HepG2 (cell line): Measurements from ENCODE around the gene GALNT1. TPM values are rescaled to one million over a fixed set of nuclear protein-coding genes. Genes with fewer than 3 reads are reported as not detected.

Experiments
- ATAC-seq: fragments of 200-7000 bp; cut with Tn5 transposase; 3 replicates; pipeline ENCODE4 v1.9.1; 2020; ENCODE audit warnings: mild to moderate bottlenecking, moderate library complexity
- BruUV-seq: library from RNA; stranded (reverse); fragments of 400-500 nt; replicated peaks from 2 replicates; lab custom pipeline; 2021; lab: Mats Ljungman, UMichigan
- CTCF ChIA-PET: fragments of 300-600 bp; formaldehyde crosslinking; extraction: SDS; loops from one replicate; lab custom pipeline; 2021; ENCODE audit warnings: low total read pairs, inconsistent platforms, low intra/inter-chr PET ratio; lab: Yijun Ruan, JAX
- POLR2A ChIA-PET: fragments of 350-600 bp; sonication (Branson Sonifier 250); formaldehyde crosslinking; loops from one replicate; lab custom pipeline; 2020; ENCODE audit warnings: antibody characterized with exemption, inconsistent platforms; lab: Yijun Ruan, JAX
- DNase-seq: peaks from one replicate; pipeline ENCODE4 v3.0.0-alpha.2; 2015; ENCODE audit warnings: low spot score
- FAIRE-seq: peaks from 3 replicates; lab custom pipeline; 2011; peaks lifted over from hg19 to GRCh38; lab: Jason Lieb, UNC
- H2AFZ ChIP-seq: one replicate; pipeline ENCODE4 v1.6.1; 2011; ENCODE audit warnings: low read length, inconsistent platforms
- H3K27ac ChIP-seq: fragments of 300-600 bp; 3 replicates; pipeline ENCODE4 v1.8.0; 2011; ENCODE audit warnings: mixed run types, mild to moderate bottlenecking, mixed read lengths, low read length, inconsistent platforms; ENCODE audit not compliant: insufficient read depth; ENCODE audit errors: extremely low read length
- H3K27me3 ChIP-seq, 2 experiments: fragments of 200-600 bp in 1 of 2; 2 replicates in 1 of 2; 3 replicates in 1 of 2; pipeline versions ENCODE4 v1.6.0 to v1.8.0; 2011; ENCODE audit warnings: low read length in 2 of 2, mild to moderate bottlenecking in 2 of 2, moderate library complexity in 2 of 2, inconsistent platforms in 1 of 2; ENCODE audit not compliant: insufficient read depth in 2 of 2, control insufficient read depth in 1 of 2
- H3K36me3 ChIP-seq, 2 experiments: fragments of 200-600 bp in 1 of 2; replicated peaks in 1 of 2; 2 replicates in 1 of 2; 3 replicates in 1 of 2; pipeline versions ENCODE4 v1.5.1 to v1.8.0; 2011; ENCODE audit warnings: low read length in 2 of 2, inconsistent platforms in 1 of 2; ENCODE audit not compliant: insufficient read depth in 2 of 2, control insufficient read depth in 1 of 2
- H3K4me1 ChIP-seq: 2 replicates; pipeline ENCODE4 v1.5.1; 2012; ENCODE audit warnings: low read length, inconsistent platforms; ENCODE audit not compliant: insufficient read depth
- H3K4me2 ChIP-seq: 2 replicates; pipeline ENCODE4 v1.6.0; 2011; ENCODE audit warnings: low read depth, low read length, inconsistent platforms
- H3K4me3 ChIP-seq, 3 experiments: fragments of 200-600 bp in 1 of 3; sonication (generic), shearing (Covaris generic) in 1 of 3; replicated peaks in 1 of 3; 2 replicates each; pipeline ENCODE4 v1.5.1; 2011 to 2016; ENCODE audit warnings: low read length in 3 of 3, inconsistent platforms in 2 of 3, low read depth in 2 of 3, mild to moderate bottlenecking in 2 of 3, control low read depth in 1 of 3, mixed read lengths in 1 of 3; ENCODE audit not compliant: insufficient read depth in 1 of 3
- H3K79me2 ChIP-seq: one replicate; pipeline ENCODE4 v1.6.1; 2011; ENCODE audit warnings: low read length, inconsistent platforms; ENCODE audit not compliant: insufficient read depth
- H3K9ac ChIP-seq: 2 replicates; pipeline ENCODE4 v1.6.0; 2011; ENCODE audit warnings: mild to moderate bottlenecking, low read depth, low read length, inconsistent platforms; ENCODE audit not compliant: insufficient read depth
- H3K9me3 ChIP-seq: 2 replicates; pipeline ENCODE4 v1.5.1; 2012; ENCODE audit warnings: mild to moderate bottlenecking, low read length
- H4K20me1 ChIP-seq: 2 replicates; pipeline ENCODE4 v1.6.0; 2011; ENCODE audit warnings: inconsistent platforms, mild to moderate bottlenecking, low read length, moderate library complexity; ENCODE audit not compliant: insufficient read depth
- AGO1 ChIP-seq: fragments of 200-400 bp; formaldehyde crosslinking; IDR thresholded peaks from 2 replicates; pipeline ENCODE4 v1.6.1; 2017; ENCODE audit warnings: mild to moderate bottlenecking, low read depth, low read length, moderate library complexity; ENCODE audit not compliant: poor library complexity, severe bottlenecking
- ATF4 ChIP-seq, 2 experiments: fragments of 450-650 bp in 1 of 2; sonication (generic) in 1 of 2; formaldehyde crosslinking; IDR thresholded peaks; 2 replicates each; pipeline versions ENCODE4 v1.5.0 to v1.8.0; 2020 to 2022; ENCODE audit warnings: mild to moderate bottlenecking in 1 of 2, missing genetic modification reagents in 1 of 2
- BORCS8-MEF2B ChIP-seq: sonication (generic); formaldehyde crosslinking; IDR thresholded peaks from 2 replicates; pipeline ENCODE4 v1.8.0; 2022; ENCODE audit warnings: mild to moderate bottlenecking, missing genetic modification reagents
- CREM ChIP-seq, 2 experiments: sonication (generic) in 1 of 2; formaldehyde crosslinking in 1 of 2; IDR thresholded peaks; 2 replicates each; pipeline versions ENCODE4 v1.4.0 to v1.6.1; 2016 to 2020; ENCODE audit warnings: antibody characterized with exemption in 1 of 2, mild to moderate bottlenecking in 1 of 2, missing genetic modification reagents in 1 of 2
- GLMP ChIP-seq: sonication (generic); formaldehyde crosslinking; IDR thresholded peaks from 2 replicates; pipeline ENCODE4 v1.9.0; 2021; ENCODE audit warnings: missing genetic modification reagents, mild to moderate bottlenecking, borderline replicate concordance
- IKZF1 ChIP-seq: fragments of 450-650 bp; IDR thresholded peaks from 2 replicates; pipeline ENCODE4 v1.7.1; 2016
- KDM5A ChIP-seq: fragments of 200-600 bp; sonication (generic); IDR thresholded peaks from 2 replicates; pipeline ENCODE4 v1.7.0; 2018; ENCODE audit warnings: antibody characterized with exemption, mild to moderate bottlenecking, low read length, borderline replicate concordance
- SP4 ChIP-seq: sonication (generic); formaldehyde crosslinking; IDR thresholded peaks from 2 replicates; pipeline ENCODE4 v1.8.1; 2023; ENCODE audit warnings: mild to moderate bottlenecking, missing genetic modification reagents
- U2AF2 ChIP-seq: fragments of 200-400 bp; formaldehyde crosslinking; IDR thresholded peaks from 2 replicates; pipeline ENCODE4 v1.6.1; 2017; ENCODE audit warnings: low read depth, mild to moderate bottlenecking, low read length
- ZBTB38 ChIP-seq: sonication (generic); formaldehyde crosslinking; IDR thresholded peaks from 2 replicates; pipeline ENCODE4 v1.5.1; 2020; ENCODE audit warnings: mild to moderate bottlenecking, missing genetic modification reagents
- ZNF496 ChIP-seq: sonication (generic); formaldehyde crosslinking; IDR thresholded peaks from 2 replicates; pipeline ENCODE4 v1.8.1; 2023; ENCODE audit warnings: mild to moderate bottlenecking, moderate library complexity, missing genetic modification reagents; ENCODE audit not compliant: insufficient replicate concordance
- ZNF709 ChIP-seq: sonication (generic); formaldehyde crosslinking; IDR thresholded peaks from 2 replicates; pipeline ENCODE4 v1.5.0; 2020; ENCODE audit warnings: mild to moderate bottlenecking, missing genetic modification reagents
- ZNF720 ChIP-seq: sonication (generic); formaldehyde crosslinking; IDR thresholded peaks from 2 replicates; pipeline ENCODE4 v1.4.0; 2020; ENCODE audit warnings: missing genetic modification reagents
- ZNF747 ChIP-seq: sonication (generic); formaldehyde crosslinking; IDR thresholded peaks from 2 replicates; pipeline ENCODE4 v1.8.1; 2023; ENCODE audit warnings: missing genetic modification reagents, mild to moderate bottlenecking, borderline replicate concordance
- ZNF790 ChIP-seq: sonication (generic); formaldehyde crosslinking; IDR thresholded peaks from 2 replicates; pipeline ENCODE4 v1.8.0; 2022; ENCODE audit warnings: missing genetic modification reagents, mild to moderate bottlenecking, borderline replicate concordance
- WGBS: methylation state at CpG from one replicate; pipeline ENCODE4 v1.1.6; 2017; ENCODE audit warnings: low lambda C conversion rate; 5-methylcytosine and 5-hydroxymethylcytosine counted together
- in situ Hi-C: cut with HindIII; loops from 2 replicates; pipeline ENCODE4 v1.10.0; 2017; ENCODE audit warnings: low pct_unique_long_range_greater_than_20kb; ENCODE audit not compliant: extremely low pct_ligation_motif_present
- intact Hi-C: fragments of 100-400 bp; cut with micrococcal nuclease; formaldehyde crosslinking; loops from one replicate; pipeline ENCODE4 v1.10.0; 2022; ENCODE audit not compliant: unreplicated experiment
- polyA plus RNA-seq, 8 experiments: library from polyadenylated mRNA; depleted of rRNA in 3 of 8; stranded (reverse) in 7 of 8; unstranded in 1 of 8; fragments of >200 nt; fragmentation: Illumina TruSeq in 4 of 8; extraction: Trizol in 4 of 8; gene quantifications; 2 replicates each; pipeline versions ENCODE4 v1.2.1 to v1.2.3, GENCODE V29; 2011 to 2016; ENCODE audit warnings: low read depth in 4 of 8, missing spikeins in 1 of 8, mixed read lengths in 1 of 8; ENCODE audit not compliant: insufficient read depth in 1 of 8
- total RNA-seq, 5 experiments: library from RNA; depleted of rRNA; stranded (reverse); fragments of >200 nt; fragmentation: Illumina TruSeq; extraction: Trizol; gene quantifications; 2 replicates each; pipeline ENCODE4 v1.2.3, GENCODE V29; 2016; ENCODE audit warnings: low read depth in 1 of 5

The GALNT1 gene
- total and polyA plus RNA-seq, 2 of the 13 experiments (the other 11 are each of a cell fraction or from before 2014, with no cell fraction given): 41.1 to 100 TPM

GRCh38 chr18:35646449-35646848 lies 64.9 kb downstream of the GALNT1 start:
- H3K9ac ChIP-seq: no peak overlapping the region
- intact Hi-C loops: no loop called here

GRCh38 chr18:35653392-35654135 lies 72.0 kb downstream of the GALNT1 start:
- Histone ChIP-seq H3K36me3 (peaks cover 0 to 4% of the 10 kb centered on the region in 2 experiments; a peak in 2 of 5 replicates), H2AFZ (no peak overlapping the region), H3K79me2 (no peaks in the 10 kb centered on the region), H3K27me3 (no peaks in the 10 kb centered on the region; a peak in 1 of 5 replicates), H3K9ac (no peak overlapping the region), H3K4me1 (no peaks in the 10 kb centered on the region), H3K4me2 (no peak overlapping the region), H3K4me3 (no peak overlapping the region), H3K27ac (no peak overlapping the region), H3K9me3 (no peaks in the 10 kb centered on the region), H4K20me1 (no peaks in the 10 kb centered on the region)
- FAIRE-seq: no peak
- CTCF ChIA-PET: no interaction called here
- no peak for ATAC-seq
- TF ChIP-seq AGO1: no peak
- no peak for TF ChIP-seq ATF4 (CRISPR knock-in tag; IDR thresholded peaks at IDR 0.05)
- no peak for TF ChIP-seq U2AF2
- no peak for TF ChIP-seq ZNF747 (CRISPR knock-in tag)
- POLR2A ChIA-PET: no interaction called here
- over 99% methylated on average over 4 of the region's 4 CpGs for WGBS
- no TSS peak for BruUV-seq
- in situ Hi-C loops: no loop called here
- intact Hi-C loops: no loop called here
- no peak for DNase-seq

More at GRCh38 chr18:35646449-35646848, 64.9 kb downstream of the GALNT1 start:
- in situ Hi-C loops: no loop called here
- Histone ChIP-seq H3K9me3 (no peaks in the 10 kb centered on the region), H3K36me3 (no peaks in the 10 kb centered on the region; a peak in 1 of 5 replicates), H3K27me3 (no peaks in the 10 kb centered on the region), H3K79me2 (no peaks in the 10 kb centered on the region), H3K4me2 (no peak overlapping the region), H3K27ac (no peak overlapping the region), H3K4me3 (no peak overlapping the region)
- ChIA-PET CTCF (no interaction called here), POLR2A (no interaction called here)
- BruUV-seq: no TSS peak
- DNase-seq (no peak), FAIRE-seq (no peak)
- TF ChIP-seq IKZF1: no peak
- no peak for TF ChIP-seq ZNF709 (CRISPR knock-in tag)
- TF ChIP-seq CREM (IDR thresholded peaks at IDR 0.05): no peak
- TF ChIP-seq CREM (CRISPR knock-in tag; IDR thresholded peaks at IDR 0.05): no peak
- TF ChIP-seq BORCS8-MEF2B: no peak
- TF ChIP-seq SP4 (CRISPR knock-in tag): no peak
- no peak for TF ChIP-seq ZBTB38 (CRISPR knock-in tag)
- no peak for TF ChIP-seq ZNF720 (CRISPR knock-in tag)
- no peak for TF ChIP-seq GLMP (CRISPR knock-in tag)
- no peak for TF ChIP-seq KDM5A
- no peak for TF ChIP-seq ZNF496
- no peak for TF ChIP-seq ZNF790 (CRISPR knock-in tag)
- TF ChIP-seq, all 625 proteins: peak for 0
- Histone ChIP-seq H4K20me1 (no peaks in the 10 kb centered on the region), H2AFZ (no peak overlapping the region), H3K4me1 (no peaks in the 10 kb centered on the region)
- ATAC-seq: no peak
